Epithelial cell of esophagus (primary cell): ENCODE results near the gene PCDH15.

ENCODE experiments used
- DNase-seq: peaks from one replicate; pipeline ENCODE4 v3.0.0; 2010; ENCODE audit warnings: low read depth
- H3K4me3 ChIP-seq: 2 replicates; pipeline ENCODE4 v1.5.1; 2011; ENCODE audit warnings: mild to moderate bottlenecking, low read length, control low read depth
- TF ChIP-seq, protein P1 (sequence below): IDR thresholded peaks from 2 replicates; pipeline ENCODE4 v1.5.1; 2011; ENCODE audit warnings: low read depth, mild to moderate bottlenecking, low read length, control low read depth, inconsistent platforms; ENCODE audit not compliant: insufficient read depth; ENCODE audit errors: missing control alignments

Gene PCDH15

DNA sequence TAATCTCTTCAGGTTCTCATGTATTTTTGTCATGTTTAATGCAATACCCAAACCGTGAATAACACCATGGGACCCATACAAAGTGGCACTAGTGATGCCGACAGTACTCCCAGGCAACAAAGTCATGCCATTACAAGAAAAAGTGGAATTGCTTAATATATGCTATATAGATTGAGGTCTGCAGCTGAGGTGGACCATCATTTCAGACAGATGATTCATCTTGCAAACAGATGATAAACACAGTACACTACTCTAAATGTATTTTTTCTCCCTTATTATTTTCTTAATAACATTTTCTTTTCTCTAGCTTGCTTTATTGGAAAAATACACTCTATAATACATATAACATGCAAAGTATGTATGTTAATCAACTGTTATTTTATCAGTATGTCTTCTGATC, 14.6 kb upstream of the PCDH15 start:
- TF ChIP-seq, protein P1, sequence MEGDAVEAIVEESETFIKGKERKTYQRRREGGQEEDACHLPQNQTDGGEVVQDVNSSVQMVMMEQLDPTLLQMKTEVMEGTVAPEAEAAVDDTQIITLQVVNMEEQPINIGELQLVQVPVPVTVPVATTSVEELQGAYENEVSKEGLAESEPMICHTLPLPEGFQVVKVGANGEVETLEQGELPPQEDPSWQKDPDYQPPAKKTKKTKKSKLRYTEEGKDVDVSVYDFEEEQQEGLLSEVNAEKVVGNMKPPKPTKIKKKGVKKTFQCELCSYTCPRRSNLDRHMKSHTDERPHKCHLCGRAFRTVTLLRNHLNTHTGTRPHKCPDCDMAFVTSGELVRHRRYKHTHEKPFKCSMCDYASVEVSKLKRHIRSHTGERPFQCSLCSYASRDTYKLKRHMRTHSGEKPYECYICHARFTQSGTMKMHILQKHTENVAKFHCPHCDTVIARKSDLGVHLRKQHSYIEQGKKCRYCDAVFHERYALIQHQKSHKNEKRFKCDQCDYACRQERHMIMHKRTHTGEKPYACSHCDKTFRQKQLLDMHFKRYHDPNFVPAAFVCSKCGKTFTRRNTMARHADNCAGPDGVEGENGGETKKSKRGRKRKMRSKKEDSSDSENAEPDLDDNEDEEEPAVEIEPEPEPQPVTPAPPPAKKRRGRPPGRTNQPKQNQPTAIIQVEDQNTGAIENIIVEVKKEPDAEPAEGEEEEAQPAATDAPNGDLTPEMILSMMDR = no peak
- H3K4me3 ChIP-seq = no peak overlapping the region
- DNase-seq = peak; percentile 47

DNA sequence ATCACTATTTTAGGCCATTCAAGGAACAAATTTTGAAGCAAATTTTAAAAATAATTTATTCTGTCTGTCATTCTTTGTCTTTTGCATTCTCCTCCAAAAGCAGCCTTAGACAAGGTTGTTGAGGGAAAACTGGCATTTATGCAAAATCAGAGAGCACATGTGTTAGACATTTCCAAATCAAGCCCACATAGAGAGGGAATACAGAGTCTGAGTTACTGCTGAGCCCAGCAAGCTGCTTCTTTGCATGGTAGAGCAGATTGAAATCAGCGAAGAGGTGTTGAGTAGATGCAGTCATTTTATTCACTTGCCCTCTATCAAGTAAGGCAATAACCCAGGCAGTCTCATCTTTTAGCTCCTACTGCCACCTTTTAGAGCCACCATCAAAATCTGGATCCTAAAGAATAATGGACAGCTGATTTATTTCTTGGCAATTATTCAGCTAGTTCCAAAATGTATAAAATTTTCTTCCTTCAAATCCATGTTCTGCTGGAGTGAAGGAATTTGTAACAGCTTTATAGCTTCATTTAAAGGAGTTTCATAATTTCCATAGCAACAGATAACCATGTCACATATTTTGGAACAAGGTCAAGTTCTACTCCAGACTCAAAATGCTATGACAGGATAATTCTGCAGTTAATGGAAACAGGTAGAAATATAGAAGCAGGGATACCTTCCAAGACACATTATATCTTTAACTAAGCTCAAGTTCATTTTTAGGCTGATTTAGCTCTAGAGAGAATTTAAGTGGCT, 7.3 kb upstream of the PCDH15 start:
- no peak overlapping the region for H3K4me3 ChIP-seq
- TF ChIP-seq, protein P1 = no peak

DNA sequence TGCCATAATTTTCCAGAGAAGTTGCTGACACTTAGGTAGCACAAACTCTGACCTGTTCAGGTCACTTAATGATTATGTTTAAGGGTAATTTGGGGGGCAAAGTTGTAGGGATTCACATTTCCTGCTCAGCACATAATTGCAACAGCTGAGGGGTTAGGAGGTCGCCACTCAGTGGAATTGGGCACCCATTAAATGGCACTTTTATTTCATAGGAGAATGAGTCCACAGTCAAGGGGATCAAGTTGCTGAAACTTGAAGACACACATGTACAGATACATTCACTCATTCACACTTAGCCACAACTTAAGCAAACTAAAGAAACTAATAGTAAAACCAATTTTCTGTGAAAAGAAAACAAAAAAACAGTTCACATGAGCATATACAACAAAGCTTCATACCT, 1.5 kb downstream of the PCDH15 start:
- TF ChIP-seq, protein P1 = no peak
- DNase-seq = no peak
- no peak overlapping the region for H3K4me3 ChIP-seq

More for the DNA sequence above, 7.3 kb upstream of the PCDH15 start:
- DNase-seq = no peak

DNA sequence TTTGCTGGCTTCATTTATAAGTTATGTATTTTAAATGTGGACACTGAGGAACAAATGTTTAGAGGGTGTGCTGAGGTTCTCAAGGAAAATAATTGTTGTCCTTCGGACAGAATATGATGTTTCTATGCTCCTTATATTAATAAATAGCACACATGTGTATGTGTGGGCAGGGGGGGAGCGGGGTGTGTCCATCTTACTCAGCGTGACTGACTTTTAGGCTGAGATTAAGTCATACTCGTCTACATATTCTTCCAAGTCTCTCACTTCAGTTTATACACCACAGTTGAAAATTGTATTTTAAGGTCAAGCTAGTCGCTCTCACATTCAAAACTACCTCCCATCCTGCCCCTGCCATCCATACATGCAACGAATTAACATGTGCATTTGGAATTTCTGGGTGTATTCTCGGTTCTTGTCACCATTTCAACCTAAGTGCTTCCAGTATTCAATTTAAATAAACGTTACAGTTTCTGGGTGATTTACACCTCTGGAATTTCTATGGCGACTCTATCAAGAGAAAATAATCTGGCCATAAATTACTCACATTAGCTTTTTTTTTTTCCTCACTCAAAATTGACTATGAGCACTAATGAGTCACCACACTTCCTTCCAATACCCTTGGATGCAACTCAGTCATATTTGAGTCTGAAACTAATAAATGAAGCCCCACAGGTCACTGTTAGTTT, 3.3 kb downstream of the PCDH15 start:
- TF ChIP-seq, protein P1 = no peak
- no peak overlapping the region for H3K4me3 ChIP-seq
- peak; percentile 70 for DNase-seq

DNA sequence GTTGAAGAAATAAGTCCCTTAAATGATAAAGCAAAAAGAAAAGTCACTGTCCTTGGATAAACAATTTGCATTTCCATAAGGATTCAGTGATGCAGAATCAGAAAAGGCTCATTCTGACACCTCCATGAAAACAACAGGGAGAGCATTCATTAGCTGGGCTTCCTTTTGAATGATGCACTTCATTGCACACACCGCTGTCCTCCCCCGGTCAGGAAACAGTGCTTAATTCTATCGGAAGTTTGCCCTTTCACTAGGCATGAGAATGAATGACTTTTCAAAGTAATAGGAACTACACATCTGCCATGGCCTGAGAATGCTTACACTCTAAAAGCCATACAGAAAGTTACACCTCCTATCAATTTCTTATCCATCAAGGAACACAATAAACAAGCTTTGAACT, 4.2 kb downstream of the PCDH15 start:
- no peak for DNase-seq
- TF ChIP-seq, protein P1 = no peak
- H3K4me3 ChIP-seq = no peak overlapping the region

DNA sequence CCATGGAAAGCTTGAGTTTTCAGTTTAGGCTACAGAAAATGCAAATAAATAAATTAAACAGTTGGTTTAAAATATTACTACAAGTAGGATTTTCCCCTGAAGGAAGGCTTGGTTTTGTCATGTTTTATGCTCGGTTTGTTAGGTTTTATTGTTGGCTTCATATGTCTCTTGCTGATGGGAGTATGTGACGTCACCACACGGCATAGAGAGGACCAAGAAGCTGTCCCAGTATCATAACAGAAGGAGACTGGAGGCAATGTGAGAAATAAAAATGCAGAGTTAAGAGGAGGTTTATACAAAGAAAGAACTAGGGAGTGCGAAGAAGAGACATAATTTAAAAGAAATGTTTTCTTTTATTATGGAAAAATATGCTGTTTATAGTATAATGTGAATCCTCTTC, 24.4 kb downstream of the PCDH15 start:
- no peak for DNase-seq
- TF ChIP-seq, protein P1 = no peak
- no peak overlapping the region for H3K4me3 ChIP-seq
